Measurements from ENCODE around the gene ERAP2.
A peak's percentile ranks its signal among the peaks of the same experiment; 100 is the strongest.
"Not testable (repeated sequence)": the region's sequence is repeated elsewhere in the genome, so short reads cannot be mapped to it uniquely, and the experiment has no call there.

Gene ERAP2

DNA sequence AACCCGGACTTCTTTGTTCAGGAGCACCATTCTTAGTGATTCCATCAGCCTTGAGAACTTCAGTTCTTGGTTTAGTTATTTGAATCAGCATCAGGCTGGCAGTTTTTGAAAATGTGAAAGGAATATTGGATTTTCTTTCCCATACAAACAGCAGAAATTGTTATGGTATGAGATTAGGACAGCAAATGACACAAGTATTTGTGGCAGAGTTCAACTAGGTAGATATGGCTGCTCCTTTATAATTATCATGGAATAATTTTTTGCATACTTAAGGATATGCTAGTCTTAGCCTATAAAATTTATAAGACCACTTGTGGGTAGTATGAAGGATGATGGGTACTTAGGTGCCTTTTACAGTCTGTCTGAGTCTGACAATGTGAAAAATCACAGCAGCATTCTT lies 25.5 kb downstream of the ERAP2 start:
- DNase-seq: no peak

DNA sequence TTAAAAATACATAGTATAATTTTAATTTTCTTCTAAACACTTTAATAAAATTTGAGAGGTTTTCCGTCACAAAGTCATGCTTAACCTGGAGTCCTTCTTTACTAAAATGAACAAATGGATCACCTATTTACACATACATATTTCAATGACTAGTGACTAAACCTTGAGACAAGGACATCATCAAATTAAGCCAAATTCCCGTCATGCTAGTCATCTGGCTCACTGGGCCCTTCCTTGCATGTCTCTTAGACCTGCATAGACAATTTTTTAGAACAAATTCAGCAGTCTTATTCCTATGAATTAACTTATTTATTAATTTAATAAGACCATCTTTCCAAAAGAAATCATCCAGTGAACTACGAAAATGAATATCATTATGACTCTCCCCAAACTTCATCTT lies 26.6 kb downstream of the ERAP2 start:
- no peak for DNase-seq

DNA sequence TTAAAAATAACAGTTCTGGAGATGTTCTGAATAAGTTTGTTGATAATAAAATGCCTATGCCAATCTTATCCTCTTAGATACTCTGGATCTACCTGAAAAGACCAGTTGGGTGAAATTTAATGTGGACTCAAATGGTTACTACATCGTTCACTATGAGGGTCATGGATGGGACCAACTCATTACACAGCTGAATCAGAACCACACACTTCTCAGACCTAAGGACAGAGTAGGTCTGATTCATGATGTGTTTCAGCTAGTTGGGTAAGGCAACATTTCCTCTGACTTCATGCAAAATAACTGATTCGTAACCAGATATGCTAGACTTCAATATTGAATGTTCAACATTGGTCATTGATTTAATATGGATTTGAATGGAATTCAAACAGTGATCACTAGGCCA lies 27.0 kb downstream of the ERAP2 start:
- DNase-seq: peak; percentile 21

DNA sequence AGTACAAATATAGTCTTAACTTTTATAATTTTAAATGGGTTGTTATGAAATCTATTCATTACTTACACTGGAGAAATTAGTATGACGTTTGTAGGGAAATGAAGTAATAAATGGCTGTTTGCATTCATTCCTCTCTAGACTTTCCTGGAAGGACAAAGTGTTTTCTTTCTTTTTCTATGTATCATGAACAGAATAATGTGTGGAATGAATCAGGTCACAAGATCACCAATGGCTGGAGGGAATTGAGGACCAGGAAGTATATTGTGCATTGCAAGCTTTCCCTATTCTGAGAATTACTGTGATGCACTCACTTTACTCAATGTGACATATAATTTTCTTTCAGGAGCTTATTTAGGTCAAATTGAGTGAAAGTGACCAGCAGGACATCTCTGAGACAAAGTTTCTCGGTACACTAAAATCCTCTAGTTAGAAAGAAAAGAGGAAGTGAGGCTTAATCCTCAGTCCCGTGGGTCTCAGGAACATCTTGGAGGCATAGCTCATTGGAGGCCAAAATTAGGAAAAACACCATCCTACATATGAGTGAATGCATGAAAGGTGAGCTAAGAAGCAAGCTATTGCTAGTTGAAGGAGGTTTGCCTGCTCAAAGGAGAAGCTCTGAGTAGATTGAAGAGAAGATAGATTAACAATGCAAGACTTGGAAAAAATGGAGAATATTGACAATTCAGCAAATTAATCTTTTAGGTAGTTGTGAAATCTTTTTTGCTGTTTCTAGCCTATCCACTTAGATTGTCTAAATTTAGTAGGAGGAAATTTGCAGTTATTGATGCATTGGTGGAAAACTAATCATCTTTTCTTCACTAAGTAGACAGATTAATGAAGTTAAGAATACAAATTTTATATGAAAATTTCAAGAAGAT lies 28.0 kb downstream of the ERAP2 start:
- peak; percentile 33 for DNase-seq

DNA sequence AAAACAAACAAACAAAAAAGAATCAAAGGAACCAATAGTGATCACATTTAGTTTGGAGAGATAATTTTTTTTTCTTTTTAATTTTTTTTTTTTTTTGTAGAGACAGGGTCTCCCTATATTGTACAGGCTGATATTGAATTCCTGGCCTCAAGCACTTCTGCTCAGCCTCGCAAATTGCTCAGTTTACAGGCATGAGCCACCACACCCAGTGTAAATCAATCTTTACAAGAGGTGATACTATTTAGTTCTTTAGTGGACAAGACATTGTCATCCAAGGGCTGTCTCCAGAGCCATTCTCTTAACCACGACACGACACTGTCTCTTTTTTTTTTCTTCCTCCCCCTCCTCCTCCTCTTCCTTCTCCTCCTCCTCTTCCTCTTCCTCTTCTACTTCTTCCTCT lies 29.6 kb downstream of the ERAP2 start:
- DNase-seq: no peak

DNA sequence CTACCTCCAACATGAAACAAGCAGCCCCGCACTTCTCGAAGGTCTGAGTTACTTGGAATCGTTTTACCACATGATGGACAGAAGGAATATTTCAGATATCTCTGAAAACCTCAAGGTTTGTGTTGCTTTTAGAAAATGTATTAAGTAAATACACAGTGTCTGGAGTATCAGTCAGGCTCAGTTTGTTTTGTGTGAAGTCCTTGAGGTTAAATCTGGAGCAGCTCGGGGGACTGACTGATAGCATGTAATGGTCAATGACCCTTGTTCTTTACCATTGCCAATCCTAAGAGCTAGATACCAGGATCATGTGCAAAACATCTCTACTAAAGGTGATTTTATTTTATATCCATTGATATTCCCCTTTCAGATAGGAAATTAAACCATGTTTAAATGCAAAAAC lies 32.7 kb downstream of the ERAP2 start:
- DNase-seq: no peak

DNA sequence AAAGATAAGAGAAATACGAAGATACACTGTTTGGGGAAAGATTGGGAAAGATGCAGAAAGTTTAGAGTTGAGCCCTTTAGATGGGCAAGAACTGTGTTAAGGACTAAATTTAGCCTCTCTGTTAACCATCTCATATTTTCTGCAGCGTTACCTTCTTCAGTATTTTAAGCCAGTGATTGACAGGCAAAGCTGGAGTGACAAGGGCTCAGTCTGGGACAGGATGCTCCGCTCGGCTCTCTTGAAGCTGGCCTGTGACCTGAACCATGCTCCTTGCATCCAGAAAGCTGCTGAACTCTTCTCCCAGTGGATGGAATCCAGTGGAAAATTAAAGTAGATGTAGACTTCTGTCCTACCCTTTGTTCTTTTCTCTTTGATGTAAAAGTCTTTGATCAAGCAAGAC lies 33.1 kb downstream of the ERAP2 start:
- DNase-seq: no peak

DNA sequence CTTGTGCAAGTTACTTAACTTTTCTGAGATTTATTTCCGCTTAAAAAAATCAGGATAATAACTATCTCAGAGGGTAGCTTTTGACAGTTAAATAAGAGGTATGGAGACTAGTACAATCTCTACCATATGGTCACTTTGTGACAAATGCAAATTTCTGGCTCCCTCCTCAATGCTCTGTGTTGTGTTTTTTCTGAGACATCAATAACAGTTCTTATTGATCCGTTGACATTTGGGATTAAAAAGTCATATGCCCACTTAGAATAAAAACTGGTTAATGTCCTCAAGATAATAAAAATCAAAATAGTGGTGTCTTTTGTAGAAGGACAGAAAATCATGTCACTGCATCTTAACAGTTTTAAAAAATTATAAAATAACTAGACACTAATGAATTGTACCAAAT lies 34.8 kb downstream of the ERAP2 start:
- no peak for DNase-seq

DNA sequence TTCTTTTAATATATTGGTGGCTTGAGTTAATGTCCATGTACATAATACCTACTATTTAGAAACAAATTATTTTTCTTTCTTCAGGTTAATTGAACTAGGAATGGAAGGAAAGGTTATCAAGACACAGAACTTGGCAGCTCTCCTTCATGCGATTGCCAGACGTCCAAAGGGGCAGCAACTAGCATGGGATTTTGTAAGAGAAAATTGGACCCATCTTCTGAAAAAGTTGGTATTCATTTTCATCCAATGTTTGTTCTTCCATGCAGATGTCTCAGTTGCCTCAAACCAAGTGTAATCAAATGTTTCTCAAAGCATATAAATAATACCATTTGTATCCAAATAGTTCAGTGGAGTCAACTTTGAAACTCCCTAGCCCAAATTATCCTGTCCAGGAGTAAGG lies 36.9 kb downstream of the ERAP2 start:
- no peak for DNase-seq

DNA sequence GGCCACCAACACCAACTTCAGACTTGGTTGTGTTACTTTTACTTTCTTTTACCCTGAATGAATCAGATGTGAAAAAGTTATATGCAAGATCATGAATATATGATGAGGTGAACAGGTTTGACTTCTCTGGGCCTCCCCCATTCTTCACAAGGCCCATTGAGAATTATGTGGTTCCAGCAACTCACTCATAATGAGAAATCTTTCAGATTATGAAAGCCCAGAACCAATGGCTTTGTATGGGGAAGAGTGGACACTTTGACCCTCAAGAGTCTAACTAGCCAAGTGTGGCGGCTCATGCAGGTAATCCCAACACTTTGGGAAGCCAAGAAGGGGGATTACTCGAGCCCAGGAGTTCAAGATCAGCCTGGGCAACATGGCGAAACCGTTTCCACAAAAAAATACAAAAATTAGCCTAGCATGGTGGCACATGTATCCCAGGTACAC lies 43.5 kb downstream of the ERAP2 start:
- DNase-seq: peak; percentile 54

DNA sequence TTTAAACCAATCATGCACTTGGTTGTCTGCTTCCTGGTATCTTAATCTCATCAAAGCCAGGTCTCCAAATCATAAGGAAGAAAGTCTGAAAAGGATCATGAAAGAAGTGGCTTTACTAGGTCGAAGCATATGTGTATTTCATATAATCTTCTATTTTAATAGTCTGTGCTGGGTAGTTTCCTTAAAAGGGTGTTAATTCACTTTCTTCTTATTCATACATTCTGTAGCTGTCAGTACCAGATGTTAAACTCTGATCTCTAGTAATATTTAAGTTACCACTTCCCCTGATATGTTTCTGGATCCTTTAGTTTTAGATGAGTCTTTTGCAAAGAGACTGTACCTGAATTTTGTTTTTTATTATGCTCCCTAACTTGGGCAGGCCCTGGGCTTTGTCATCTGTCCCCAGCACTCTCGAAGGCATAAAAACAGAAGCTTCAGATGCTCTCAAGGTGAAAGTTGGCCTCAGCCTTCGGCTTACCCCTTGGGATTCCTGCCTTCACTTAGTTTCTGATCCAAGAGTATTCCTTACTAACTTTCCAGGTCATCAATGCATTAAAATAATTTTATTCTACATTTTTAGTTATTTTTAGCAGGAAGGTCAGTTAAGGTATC lies 44.5 kb downstream of the ERAP2 start:
- no peak for DNase-seq

DNA sequence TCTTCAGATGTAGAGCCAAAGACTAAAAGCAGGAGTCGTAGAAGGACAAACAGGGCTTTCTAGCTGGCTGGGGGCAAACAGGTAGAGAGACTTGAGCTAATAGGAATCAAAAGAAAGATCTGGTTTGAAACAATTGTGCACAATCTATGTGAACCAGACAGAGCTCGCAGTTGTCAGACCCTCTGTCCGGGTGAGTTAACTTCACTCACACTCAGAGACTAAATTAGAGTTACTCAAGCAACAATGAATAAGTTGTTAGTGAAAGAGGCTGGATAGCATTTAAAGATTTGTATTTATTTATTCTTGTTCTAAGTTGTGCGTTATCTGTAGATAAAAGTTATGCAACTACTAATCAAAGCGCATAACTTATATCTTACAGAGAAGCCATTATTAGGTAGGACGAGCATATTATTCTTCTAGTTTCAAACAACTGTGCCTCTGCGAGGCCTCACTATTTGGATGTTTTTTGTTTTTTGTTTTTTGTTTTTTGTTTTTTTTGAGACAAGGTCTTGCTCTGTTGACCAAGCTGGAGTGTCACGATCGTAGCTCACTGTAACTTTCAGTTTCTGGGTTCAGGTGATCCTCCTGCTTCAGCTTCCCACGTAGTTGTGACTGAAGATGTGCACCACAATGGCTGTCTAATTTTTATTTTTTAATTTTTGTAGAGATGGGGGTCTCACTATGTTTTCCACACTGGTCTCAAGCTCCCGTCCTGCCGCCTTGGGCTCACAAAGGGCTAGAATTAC lies 46.4 kb downstream of the ERAP2 start:
- DNase-seq: no peak

DNA sequence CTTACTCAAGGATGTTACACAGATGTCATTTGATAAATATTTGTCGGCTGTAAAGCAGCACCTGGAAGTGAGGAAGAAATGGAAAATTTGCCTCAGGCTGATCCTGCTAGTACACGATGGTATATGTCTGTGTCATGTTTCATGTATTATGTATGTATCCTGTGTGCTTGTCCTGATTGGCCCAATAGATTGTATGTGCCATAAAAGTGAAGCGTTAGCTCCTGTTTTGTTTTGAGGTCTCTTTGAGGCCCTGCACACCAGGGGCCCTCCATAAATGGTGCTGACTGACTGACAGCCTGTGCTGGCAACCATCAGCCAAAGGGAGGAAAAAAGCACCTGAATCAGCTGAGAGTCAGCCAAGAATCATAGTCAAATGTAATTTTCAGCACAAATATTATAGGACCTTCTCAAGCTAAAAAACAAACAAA lies 47.7 kb downstream of the ERAP2 start:
- DNase-seq: no peak

DNA sequence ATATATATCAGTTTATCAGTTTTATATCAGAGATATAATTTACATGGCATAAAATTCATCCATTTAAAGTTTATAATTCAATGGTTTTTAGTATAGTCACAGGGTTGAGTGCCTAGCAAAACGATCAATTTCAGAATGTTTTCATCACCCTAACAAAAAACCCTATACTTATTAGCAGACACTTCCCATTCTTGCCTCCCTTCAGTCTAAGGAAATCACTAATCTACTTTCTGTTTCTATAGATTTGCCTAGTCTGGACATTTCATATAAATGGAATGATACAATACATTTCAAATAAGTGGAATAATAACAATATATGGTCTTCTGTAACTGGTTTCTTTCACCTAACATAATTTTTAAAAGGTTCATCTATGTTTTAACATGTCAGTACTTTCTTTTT lies 50.0 kb downstream of the ERAP2 start:
- no peak for DNase-seq

DNA sequence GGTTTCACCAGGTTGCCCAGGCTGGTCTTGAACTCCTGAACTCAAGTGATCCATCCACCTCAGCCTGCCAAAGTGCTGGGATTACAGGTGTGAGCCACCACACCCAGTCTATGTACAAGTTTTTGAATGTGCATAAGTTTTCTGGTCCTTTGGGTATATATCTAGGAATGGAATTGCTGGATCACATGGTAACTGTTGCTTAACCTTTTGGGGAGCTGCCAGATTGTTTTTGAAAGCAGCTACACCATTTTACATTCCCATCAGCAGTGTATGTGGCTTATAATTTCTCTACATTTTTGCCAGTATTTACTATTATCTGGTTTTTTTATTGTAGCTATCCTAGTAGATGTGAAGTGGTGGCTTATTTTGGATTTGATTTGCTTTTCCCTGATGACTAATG lies 50.7 kb downstream of the ERAP2 start:
- DNase-seq: no peak

DNA sequence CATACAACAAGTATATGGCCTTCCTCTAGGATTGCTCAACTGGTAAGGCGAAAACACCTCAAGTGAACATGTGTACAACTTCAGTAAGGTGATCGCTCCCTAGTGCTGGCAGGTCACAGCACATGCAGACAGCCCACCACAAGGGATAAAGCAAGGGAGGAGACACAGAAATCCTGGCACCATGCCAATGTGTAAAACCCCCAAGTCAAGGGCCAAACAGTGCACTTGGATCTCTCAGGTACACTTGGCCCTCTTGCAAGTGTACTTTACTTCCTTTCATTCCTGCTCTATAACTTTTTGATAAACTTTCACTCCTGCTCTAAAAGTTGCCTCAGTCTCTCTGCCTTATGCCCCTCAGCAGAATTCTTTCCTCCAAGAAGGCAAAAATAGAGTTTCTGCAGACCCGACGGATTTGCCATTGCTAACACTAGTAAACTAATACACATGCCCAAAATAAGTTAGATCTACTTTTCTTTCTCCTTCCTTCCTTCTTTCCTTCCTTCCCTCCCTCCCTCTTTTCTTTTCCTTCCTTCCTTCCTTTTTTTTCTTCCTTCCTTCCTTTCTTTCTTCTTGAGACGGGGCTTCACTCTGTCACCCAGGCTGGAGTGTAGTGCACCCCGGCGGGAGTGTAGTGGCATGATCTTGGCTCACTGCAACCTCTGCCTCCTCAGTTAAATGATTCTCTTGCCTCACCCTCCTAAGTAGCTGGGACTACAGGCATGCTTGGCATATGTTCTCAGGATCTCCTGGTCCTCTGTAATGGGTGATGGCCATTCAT lies 52.8 kb downstream of the ERAP2 start:
- DNase-seq: no peak

DNA sequence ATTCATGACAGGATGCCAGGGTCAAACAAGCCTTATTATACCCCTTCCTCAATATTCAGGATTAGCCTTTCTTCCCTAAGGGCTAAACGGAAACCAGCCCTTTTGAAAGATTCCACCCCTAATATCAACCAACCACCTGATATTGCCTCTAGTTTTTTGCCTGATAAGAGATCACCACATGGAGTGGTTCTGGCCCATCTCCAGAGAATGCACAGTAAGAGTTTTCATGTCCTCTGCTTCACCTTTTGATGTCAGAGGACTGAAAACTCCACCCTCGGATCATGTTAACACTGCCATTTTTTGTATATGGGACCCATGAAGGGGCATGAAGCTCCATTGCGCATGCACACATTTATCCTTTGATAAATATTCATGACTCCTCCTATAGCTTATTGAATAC lies 53.8 kb downstream of the ERAP2 start:
- DNase-seq: no peak

DNA sequence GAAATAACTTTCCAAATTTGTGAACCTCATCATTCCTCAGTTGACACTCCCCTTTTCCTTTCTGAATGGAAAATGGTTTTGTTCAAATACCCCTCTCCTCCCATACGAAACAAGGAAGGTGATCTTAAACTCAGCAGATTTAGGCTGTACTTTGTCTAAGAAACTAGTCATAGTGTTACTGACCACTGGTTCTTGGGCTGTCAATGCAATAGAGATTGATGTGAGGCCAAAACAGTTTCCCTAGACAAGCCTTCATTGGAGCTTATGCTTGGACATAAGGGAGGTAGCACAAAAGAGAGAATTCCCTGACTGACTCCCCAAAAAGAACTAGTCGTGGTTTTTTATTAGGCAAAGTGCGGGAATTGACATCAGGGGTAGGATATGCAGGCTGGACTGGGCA lies 54.3 kb downstream of the ERAP2 start:
- DNase-seq: no peak

DNA sequence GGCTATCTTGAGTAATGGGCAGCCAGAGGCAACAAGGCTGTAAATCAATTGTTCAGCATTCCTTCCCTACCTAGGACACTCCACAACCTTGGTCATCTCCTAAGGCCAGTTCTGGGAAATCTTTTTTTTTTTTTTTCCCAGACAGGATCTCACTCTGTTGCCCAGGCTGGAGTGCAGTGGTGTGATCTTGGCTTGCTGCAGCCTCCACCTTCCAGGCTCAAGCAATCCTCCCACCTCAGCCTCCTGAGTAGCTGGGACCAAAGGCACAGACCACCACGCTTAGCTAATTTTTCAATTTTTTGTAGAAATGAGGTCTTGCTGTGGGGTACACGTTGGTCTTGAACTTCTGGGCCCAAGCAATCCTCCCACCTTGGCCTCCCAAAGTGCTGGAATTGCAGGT lies 54.7 kb downstream of the ERAP2 start:
- not testable (repeated sequence) for DNase-seq

DNA sequence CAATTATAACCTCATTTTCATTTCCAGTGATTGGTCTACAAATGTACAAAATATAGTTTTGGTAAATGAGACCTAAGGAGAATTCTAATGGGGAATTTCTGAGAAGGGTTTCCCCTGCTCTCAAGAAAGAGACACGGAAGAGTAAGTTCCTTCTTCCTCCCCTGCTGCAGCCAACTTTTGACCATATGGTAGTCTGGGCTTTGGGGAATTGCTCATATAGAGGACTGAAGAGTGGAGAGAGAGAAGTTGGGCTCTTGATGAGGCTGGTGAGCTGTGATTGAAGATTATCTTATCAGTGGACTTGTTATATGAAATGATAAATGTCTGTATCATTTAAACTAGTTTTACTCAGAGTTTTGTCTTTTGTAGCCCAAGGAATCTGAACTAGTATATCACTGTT lies 55.3 kb downstream of the ERAP2 start:
- no peak for DNase-seq

DNA sequence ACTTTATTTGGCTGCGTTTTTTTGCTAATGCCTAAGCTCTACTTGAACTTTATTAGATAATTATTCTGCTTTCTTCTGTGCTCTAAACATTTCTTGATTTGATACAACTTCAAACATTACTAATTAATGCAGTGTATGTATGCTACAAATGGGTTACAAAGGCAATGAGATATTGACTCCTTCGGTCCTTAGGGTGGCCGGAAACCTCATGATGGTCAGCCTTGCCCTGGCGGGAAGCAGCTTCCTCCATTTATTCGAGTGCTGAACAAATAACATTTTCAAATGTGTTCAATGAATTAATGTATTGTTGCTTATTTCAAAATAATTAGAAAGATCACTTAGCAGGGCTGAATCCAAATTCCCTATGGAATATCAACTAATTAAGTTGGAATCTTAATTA lies 55.7 kb downstream of the ERAP2 start:
- DNase-seq: no peak

DNA sequence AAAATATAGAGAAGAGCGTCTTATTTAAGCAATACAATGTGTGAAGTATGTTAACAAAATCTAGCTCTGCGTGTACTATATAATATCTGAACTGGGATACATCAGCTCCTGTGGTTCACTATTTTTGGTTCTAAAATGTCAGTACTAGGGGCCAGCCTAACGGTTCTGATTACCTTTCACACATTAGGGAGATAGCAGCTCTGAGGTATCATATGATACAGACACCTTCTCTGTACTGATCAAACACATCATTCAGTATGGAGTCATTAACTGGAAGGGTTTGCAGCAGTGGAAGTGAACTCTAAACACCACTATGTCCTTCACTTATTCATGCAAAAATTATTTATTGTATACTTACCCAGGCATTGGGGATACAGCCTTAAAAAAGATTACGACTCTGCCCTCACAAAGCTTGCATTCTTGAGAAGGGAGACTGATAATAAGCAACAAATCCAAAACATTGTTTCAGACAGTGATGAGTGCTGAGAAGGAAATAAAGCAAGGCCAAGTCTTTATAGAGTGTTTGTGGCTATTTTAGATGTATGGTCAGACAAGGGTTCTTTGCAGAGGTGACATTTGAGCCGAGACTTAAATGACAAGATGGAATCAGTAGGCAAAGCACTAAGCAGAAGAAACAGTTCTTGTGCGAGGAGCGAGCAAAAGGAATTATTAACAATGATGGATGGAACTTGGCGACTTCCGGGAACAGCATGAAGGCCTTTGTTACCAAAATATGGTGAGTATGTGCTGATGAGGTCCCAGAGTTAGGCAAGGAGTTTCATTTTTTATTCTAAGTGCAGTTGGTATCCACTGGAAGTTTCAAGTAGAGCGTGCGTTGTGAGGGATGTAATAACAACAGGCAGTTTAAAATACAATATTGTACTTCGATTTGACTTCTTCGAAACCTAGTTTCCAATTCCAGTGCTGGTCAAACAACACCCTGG lies 57.7 kb downstream of the ERAP2 start:
- peak; percentile 46 for DNase-seq
